Measurements from ENCODE around the gene HMG20A. TPM values are rescaled to one million over a fixed set of nuclear protein-coding genes. Genes with fewer than 3 reads are reported as not detected.

Gene HMG20A
- total RNA-seq, 1 donor from 2014 or later, result 35.5 TPM

- Mint-ChIP-seq H3K4me3 (ENCODE audit: unreplicated experiment) (no peak overlapping the region), H3K27ac (ENCODE audit: unreplicated experiment) (peak overlapping the region; percentile 27), H3K9me3 (ENCODE audit: low read depth) (no peaks in the 10 kb centered on the region), H3K27me3 (ENCODE audit: low read depth) (no peaks in the 10 kb centered on the region), H3K4me1 (ENCODE audit: low read depth) (peaks cover 62% of the 10 kb centered on the region), H3K36me3 (ENCODE audit: low read depth) (no peaks in the 10 kb centered on the region)
- TF ChIP-seq, protein P1, sequence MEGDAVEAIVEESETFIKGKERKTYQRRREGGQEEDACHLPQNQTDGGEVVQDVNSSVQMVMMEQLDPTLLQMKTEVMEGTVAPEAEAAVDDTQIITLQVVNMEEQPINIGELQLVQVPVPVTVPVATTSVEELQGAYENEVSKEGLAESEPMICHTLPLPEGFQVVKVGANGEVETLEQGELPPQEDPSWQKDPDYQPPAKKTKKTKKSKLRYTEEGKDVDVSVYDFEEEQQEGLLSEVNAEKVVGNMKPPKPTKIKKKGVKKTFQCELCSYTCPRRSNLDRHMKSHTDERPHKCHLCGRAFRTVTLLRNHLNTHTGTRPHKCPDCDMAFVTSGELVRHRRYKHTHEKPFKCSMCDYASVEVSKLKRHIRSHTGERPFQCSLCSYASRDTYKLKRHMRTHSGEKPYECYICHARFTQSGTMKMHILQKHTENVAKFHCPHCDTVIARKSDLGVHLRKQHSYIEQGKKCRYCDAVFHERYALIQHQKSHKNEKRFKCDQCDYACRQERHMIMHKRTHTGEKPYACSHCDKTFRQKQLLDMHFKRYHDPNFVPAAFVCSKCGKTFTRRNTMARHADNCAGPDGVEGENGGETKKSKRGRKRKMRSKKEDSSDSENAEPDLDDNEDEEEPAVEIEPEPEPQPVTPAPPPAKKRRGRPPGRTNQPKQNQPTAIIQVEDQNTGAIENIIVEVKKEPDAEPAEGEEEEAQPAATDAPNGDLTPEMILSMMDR (IDR thresholded peaks at IDR 0.05), result no peak
- no peak for DNase-seq (ENCODE audit: low spot score)
Observed at GRCh38 chr15:77413699-77414349, 6.9 kb upstream of the HMG20A start.

DNA sequence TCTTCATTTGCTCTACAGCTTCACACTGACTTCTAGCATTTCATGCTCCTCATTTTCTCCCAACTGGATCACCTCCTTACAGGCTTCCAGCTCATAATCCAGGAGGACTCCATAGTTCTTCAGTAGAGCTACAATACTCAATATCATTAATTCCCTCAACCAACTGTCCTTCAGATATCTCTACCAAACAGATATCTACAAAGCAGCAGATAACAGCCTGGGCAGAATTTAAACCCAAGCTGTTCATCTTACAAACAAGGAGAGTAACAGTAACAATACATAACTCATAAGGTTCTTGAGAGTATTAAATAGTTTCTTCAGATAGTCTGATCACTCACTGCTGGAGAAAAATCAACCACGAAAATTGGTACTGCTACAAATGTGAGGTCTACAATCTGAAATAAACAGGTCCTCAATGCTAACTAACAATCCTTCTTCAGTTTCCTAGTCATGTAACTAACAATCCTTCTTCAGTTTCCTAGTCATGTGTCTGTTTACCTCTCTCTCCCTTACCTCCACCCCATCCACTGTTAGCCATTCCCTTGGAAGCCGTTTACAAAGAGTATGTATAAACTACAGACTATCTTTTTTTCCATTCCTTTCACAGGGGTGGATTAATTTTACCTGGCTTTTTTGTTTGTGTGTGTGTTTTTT lies 5.8 kb upstream of the HMG20A start:
- Mint-ChIP-seq H3K27ac (ENCODE audit: unreplicated experiment) (peak overlapping the region; percentile 39), H3K4me1 (ENCODE audit: low read depth) (peaks cover 52% of the 10 kb centered on the region), H3K9me3 (ENCODE audit: low read depth) (no peaks in the 10 kb centered on the region), H3K27me3 (ENCODE audit: low read depth) (no peaks in the 10 kb centered on the region), H3K36me3 (ENCODE audit: low read depth) (peaks cover 2% of the 10 kb centered on the region), H3K4me3 (ENCODE audit: unreplicated experiment) (no peak overlapping the region)
- no peak for DNase-seq (ENCODE audit: low spot score)
- TF ChIP-seq, protein P1 (IDR thresholded peaks at IDR 0.05), result no peak

GRCh38 chr15:77415450-77416147 lies 5.1 kb upstream of the HMG20A start:
- H3K27me3 Mint-ChIP-seq (ENCODE audit: low read depth), result no peaks in the 10 kb centered on the region
- peaks cover 45% of the 10 kb centered on the region for H3K4me1 Mint-ChIP-seq (ENCODE audit: low read depth)
- no peaks in the 10 kb centered on the region for H3K9me3 Mint-ChIP-seq (ENCODE audit: low read depth)
- TF ChIP-seq, protein P1 (IDR thresholded peaks at IDR 0.05), result no peak
- DNase-seq (ENCODE audit: low spot score), result no peak
- H3K36me3 Mint-ChIP-seq (ENCODE audit: low read depth), result peaks cover 2% of the 10 kb centered on the region
- no peak overlapping the region for H3K4me3 Mint-ChIP-seq (ENCODE audit: unreplicated experiment)
- H3K27ac Mint-ChIP-seq (ENCODE audit: unreplicated experiment), result no peak overlapping the region

- DNase-seq (ENCODE audit: low spot score), result no peak
- Mint-ChIP-seq H3K4me3 (ENCODE audit: unreplicated experiment) (no peak overlapping the region), H3K36me3 (ENCODE audit: low read depth) (peaks cover 2% of the 10 kb centered on the region), H3K9me3 (ENCODE audit: low read depth) (no peaks in the 10 kb centered on the region), H3K4me1 (ENCODE audit: low read depth) (peaks cover 40% of the 10 kb centered on the region), H3K27ac (ENCODE audit: unreplicated experiment) (no peak overlapping the region), H3K27me3 (ENCODE audit: low read depth) (no peaks in the 10 kb centered on the region)
- TF ChIP-seq, protein P1 (IDR thresholded peaks at IDR 0.05), result no peak
Observed at GRCh38 chr15:77416148-77416455, 4.6 kb upstream of the HMG20A start.

DNA sequence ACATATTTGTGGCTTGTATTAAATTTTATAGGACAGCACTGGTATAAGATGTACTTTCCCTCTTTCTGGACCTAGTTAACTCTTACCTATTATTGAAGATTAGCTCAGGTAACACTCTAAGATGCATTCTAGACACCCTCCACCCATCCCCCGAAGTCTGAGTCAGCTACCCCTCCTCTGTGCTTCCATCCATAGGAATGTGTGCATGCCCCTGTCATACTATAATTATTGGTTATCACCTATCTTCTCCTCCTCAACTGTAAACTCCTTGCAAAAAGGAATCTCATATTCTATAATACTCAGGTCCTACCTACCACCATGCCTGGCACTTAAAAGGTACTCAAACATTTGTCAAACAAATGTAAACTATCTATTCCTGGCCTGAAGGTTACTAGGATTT lies 3.7 kb upstream of the HMG20A start:
- Mint-ChIP-seq H3K27me3 (ENCODE audit: low read depth) (no peaks in the 10 kb centered on the region), H3K4me1 (ENCODE audit: low read depth) (peaks cover 42% of the 10 kb centered on the region), H3K27ac (ENCODE audit: unreplicated experiment) (peak overlapping the region; percentile 80), H3K4me3 (ENCODE audit: unreplicated experiment) (no peak overlapping the region), H3K36me3 (ENCODE audit: low read depth) (peaks cover 2% of the 10 kb centered on the region), H3K9me3 (ENCODE audit: low read depth) (no peaks in the 10 kb centered on the region)
- no peak for DNase-seq (ENCODE audit: low spot score)
- TF ChIP-seq, protein P1 (IDR thresholded peaks at IDR 0.05), result no peak
